HEK293 (cell line): ENCODE measurements around the gene PTPRG.

Experiments
- GLIS1 ChIP-seq: fragments of 450-650 bp; formaldehyde crosslinking; IDR thresholded peaks from 2 replicates; pipeline ENCODE4 v1.5.1; 2016; ENCODE audit warnings: missing biosample characterization, missing genetic modification characterization
- HIC1 ChIP-seq: fragments of 450-650 bp; formaldehyde crosslinking; IDR thresholded peaks from 2 replicates; pipeline ENCODE4 v1.5.1; 2016; ENCODE audit warnings: missing biosample characterization, missing genetic modification characterization
- KLF9 ChIP-seq: fragments of 450-650 bp; formaldehyde crosslinking; IDR thresholded peaks from 2 replicates; pipeline ENCODE4 v1.5.1; 2016; ENCODE audit warnings: missing biosample characterization, missing genetic modification characterization, low read depth
- OSR2 ChIP-seq: fragments of 450-650 bp; formaldehyde crosslinking; IDR thresholded peaks from 2 replicates; pipeline ENCODE4 v1.5.1; 2016; ENCODE audit warnings: missing biosample characterization, missing genetic modification characterization
- OVOL3 ChIP-seq: fragments of 450-650 bp; formaldehyde crosslinking; IDR thresholded peaks from 2 replicates; pipeline ENCODE4 v1.5.1; 2016; ENCODE audit warnings: missing biosample characterization, missing genetic modification characterization
- PATZ1 ChIP-seq: fragments of 450-650 bp; formaldehyde crosslinking; IDR thresholded peaks from 2 replicates; pipeline ENCODE4 v1.5.1; 2016; ENCODE audit warnings: missing biosample characterization, missing genetic modification characterization
- SP3 ChIP-seq: fragments of 450-650 bp; formaldehyde crosslinking; IDR thresholded peaks from 2 replicates; pipeline ENCODE4 v1.5.1; 2016; ENCODE audit warnings: missing biosample characterization, missing genetic modification characterization
- ZNF121 ChIP-seq: fragments of 450-650 bp; formaldehyde crosslinking; IDR thresholded peaks from 2 replicates; pipeline ENCODE4 v1.5.1; 2016; ENCODE audit warnings: missing biosample characterization, missing genetic modification characterization
- ZNF148 ChIP-seq: fragments of 450-650 bp; formaldehyde crosslinking; IDR thresholded peaks from 2 replicates; pipeline ENCODE4 v1.5.0; 2017; ENCODE audit warnings: missing biosample characterization, missing genetic modification characterization, borderline replicate concordance
- ZNF202 ChIP-seq: fragments of 450-650 bp; formaldehyde crosslinking; IDR thresholded peaks from 2 replicates; pipeline ENCODE4 v1.5.1; 2016; ENCODE audit warnings: missing biosample characterization, missing genetic modification characterization, borderline replicate concordance
- ZNF221 ChIP-seq: fragments of 450-650 bp; formaldehyde crosslinking; IDR thresholded peaks from 2 replicates; pipeline ENCODE4 v1.5.1; 2017; ENCODE audit warnings: missing biosample characterization, missing genetic modification characterization, borderline replicate concordance
- ZNF24 ChIP-seq: fragments of 450-650 bp; formaldehyde crosslinking; IDR thresholded peaks from 2 replicates; pipeline ENCODE4 v1.5.1; 2016; ENCODE audit warnings: missing biosample characterization, missing genetic modification characterization
- ZNF433 ChIP-seq: fragments of 450-650 bp; formaldehyde crosslinking; IDR thresholded peaks from 2 replicates; pipeline ENCODE4 v1.5.1; 2016; ENCODE audit warnings: missing biosample characterization, missing genetic modification characterization, low read depth
- ZNF449 ChIP-seq: fragments of 450-650 bp; formaldehyde crosslinking; IDR thresholded peaks from 2 replicates; pipeline ENCODE4 v1.5.1; 2017; ENCODE audit warnings: missing biosample characterization, mild to moderate bottlenecking, missing genetic modification characterization, moderate library complexity
- ZNF514 ChIP-seq: fragments of 450-650 bp; formaldehyde crosslinking; IDR thresholded peaks from 2 replicates; pipeline ENCODE4 v1.5.1; 2016; ENCODE audit warnings: missing biosample characterization, missing genetic modification characterization
- ZNF521 ChIP-seq: fragments of 450-650 bp; formaldehyde crosslinking; IDR thresholded peaks from 2 replicates; pipeline ENCODE4 v1.5.1; 2017; ENCODE audit warnings: missing biosample characterization, mild to moderate bottlenecking, missing genetic modification characterization
- ZNF555 ChIP-seq: fragments of 450-650 bp; formaldehyde crosslinking; conservative IDR thresholded peaks from 2 replicates; pipeline ENCODE4 v1.5.1; 2017; ENCODE audit warnings: missing biosample characterization, mild to moderate bottlenecking, missing genetic modification characterization, inconsistent platforms
- ZNF561 ChIP-seq: fragments of 450-650 bp; IDR thresholded peaks from 2 replicates; pipeline ENCODE4 v1.5.1; 2018; ENCODE audit warnings: missing biosample characterization, missing genetic modification characterization, borderline replicate concordance
- ZNF571 ChIP-seq: fragments of 450-650 bp; formaldehyde crosslinking; IDR thresholded peaks from 2 replicates; pipeline ENCODE4 v1.5.0; 2017; ENCODE audit warnings: missing biosample characterization, missing genetic modification characterization
- ZNF621 ChIP-seq: fragments of 450-650 bp; formaldehyde crosslinking; IDR thresholded peaks from 2 replicates; pipeline ENCODE4 v1.5.1; 2017; ENCODE audit warnings: missing biosample characterization, missing genetic modification characterization
- ZNF654 ChIP-seq: fragments of 450-650 bp; formaldehyde crosslinking; IDR thresholded peaks from 2 replicates; pipeline ENCODE4 v1.5.1; 2016; ENCODE audit warnings: low read depth, missing biosample characterization, missing genetic modification characterization
- ZNF660 ChIP-seq: fragments of 450-650 bp; IDR thresholded peaks from 2 replicates; pipeline ENCODE4 v1.5.1; 2018; ENCODE audit warnings: missing biosample characterization, mild to moderate bottlenecking, missing genetic modification characterization
- ZNF701 ChIP-seq: fragments of 450-650 bp; formaldehyde crosslinking; IDR thresholded peaks from 2 replicates; pipeline ENCODE4 v1.5.1; 2016; ENCODE audit warnings: missing biosample characterization, missing genetic modification characterization
- ZNF768 ChIP-seq: fragments of 450-650 bp; formaldehyde crosslinking; IDR thresholded peaks from 2 replicates; pipeline ENCODE4 v1.5.1; 2018; ENCODE audit warnings: missing biosample characterization, mild to moderate bottlenecking, missing genetic modification characterization
- ZNF843 ChIP-seq: fragments of 450-650 bp; formaldehyde crosslinking; IDR thresholded peaks from 2 replicates; pipeline ENCODE4 v1.5.1; 2016; ENCODE audit warnings: missing biosample characterization, missing genetic modification characterization
- TF ChIP-seq, protein P1 (sequence below): IDR thresholded peaks from 2 replicates; pipeline ENCODE4 v1.6.1; 2011; ENCODE audit warnings: mild to moderate bottlenecking, low read depth, low read length, borderline replicate concordance
- TF ChIP-seq, protein P2 (sequence below): fragments of 450-650 bp; formaldehyde crosslinking; IDR thresholded peaks from 2 replicates; pipeline ENCODE4 v1.5.1; 2016; ENCODE audit warnings: missing biosample characterization, missing genetic modification characterization
- TF ChIP-seq, protein P3 (sequence below): fragments of 450-650 bp; formaldehyde crosslinking; IDR thresholded peaks from 2 replicates; pipeline ENCODE4 v1.5.1; 2016; ENCODE audit warnings: missing biosample characterization, missing genetic modification characterization

The PTPRG gene

GRCh38 chr3:61807865-61808276, 246.5 kb downstream of the PTPRG start (continued):
- TF ChIP-seq ZNF571 (no peak), ZNF654 (tag by site-specific recombination) (no peak), ZNF621 (tag by site-specific recombination) (no peak), ZNF660 (tag by site-specific recombination) (no peak; the same call in none of the 2 replicates), PATZ1 (no peak), OVOL3 (tag by site-specific recombination) (no peak), ZNF433 (tag by site-specific recombination) (no peak), ZNF701 (tag by site-specific recombination) (no peak), SP3 (no peak), ZNF449 (peak; percentile 28; the same call in 1 of the 2 replicates), OSR2 (peak; percentile 94), ZNF843 (tag by site-specific recombination) (peak; percentile 68), ZNF514 (tag by site-specific recombination) (no peak), HIC1 (tag by site-specific recombination) (no peak), ZNF561 (tag by site-specific recombination) (0 out of 2 replicates have a peak, but pooled peaks have one; percentile 28), ZNF555 (tag by site-specific recombination) (no peak), GLIS1 (tag by site-specific recombination) (no peak), KLF9 (tag by site-specific recombination) (no peak), ZNF521 (tag by site-specific recombination) (no peak), ZNF768 (tag by site-specific recombination) (no peak), ZNF121 (tag by site-specific recombination) (no peak), ZNF221 (tag by site-specific recombination) (no peak), ZNF148 (tag by site-specific recombination) (no peak), ZNF202 (tag by site-specific recombination) (no peak), ZNF24 (no peak; the same call in 1 of the 2 replicates)
- TF ChIP-seq, protein P1, sequence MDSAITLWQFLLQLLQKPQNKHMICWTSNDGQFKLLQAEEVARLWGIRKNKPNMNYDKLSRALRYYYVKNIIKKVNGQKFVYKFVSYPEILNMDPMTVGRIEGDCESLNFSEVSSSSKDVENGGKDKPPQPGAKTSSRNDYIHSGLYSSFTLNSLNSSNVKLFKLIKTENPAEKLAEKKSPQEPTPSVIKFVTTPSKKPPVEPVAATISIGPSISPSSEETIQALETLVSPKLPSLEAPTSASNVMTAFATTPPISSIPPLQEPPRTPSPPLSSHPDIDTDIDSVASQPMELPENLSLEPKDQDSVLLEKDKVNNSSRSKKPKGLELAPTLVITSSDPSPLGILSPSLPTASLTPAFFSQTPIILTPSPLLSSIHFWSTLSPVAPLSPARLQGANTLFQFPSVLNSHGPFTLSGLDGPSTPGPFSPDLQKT: no peak
- TF ChIP-seq, protein P2, sequence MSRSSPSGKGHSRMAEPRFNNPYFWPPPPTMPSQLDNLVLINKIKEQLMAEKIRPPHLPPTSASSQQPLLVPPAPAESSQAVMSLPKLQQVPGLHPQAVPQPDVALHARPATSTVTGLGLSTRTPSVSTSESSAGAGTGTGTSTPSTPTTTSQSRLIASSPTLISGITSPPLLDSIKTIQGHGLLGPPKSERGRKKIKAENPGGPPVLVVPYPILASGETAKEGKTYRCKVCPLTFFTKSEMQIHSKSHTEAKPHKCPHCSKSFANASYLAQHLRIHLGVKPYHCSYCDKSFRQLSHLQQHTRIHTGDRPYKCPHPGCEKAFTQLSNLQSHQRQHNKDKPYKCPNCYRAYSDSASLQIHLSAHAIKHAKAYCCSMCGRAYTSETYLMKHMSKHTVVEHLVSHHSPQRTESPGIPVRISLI: no peak
- TF ChIP-seq, protein P3, sequence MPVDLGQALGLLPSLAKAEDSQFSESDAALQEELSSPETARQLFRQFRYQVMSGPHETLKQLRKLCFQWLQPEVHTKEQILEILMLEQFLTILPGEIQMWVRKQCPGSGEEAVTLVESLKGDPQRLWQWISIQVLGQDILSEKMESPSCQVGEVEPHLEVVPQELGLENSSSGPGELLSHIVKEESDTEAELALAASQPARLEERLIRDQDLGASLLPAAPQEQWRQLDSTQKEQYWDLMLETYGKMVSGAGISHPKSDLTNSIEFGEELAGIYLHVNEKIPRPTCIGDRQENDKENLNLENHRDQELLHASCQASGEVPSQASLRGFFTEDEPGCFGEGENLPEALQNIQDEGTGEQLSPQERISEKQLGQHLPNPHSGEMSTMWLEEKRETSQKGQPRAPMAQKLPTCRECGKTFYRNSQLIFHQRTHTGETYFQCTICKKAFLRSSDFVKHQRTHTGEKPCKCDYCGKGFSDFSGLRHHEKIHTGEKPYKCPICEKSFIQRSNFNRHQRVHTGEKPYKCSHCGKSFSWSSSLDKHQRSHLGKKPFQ (tag by site-specific recombination): peak; percentile 55; the same call in 1 of the 2 replicates
